Measurements from ENCODE around the gene VCX3B.
"Not testable (repeated sequence)": the region's sequence is repeated elsewhere in the genome, so short reads cannot be mapped to it uniquely, and the experiment has no call there.

VCX3B gene

DNA sequence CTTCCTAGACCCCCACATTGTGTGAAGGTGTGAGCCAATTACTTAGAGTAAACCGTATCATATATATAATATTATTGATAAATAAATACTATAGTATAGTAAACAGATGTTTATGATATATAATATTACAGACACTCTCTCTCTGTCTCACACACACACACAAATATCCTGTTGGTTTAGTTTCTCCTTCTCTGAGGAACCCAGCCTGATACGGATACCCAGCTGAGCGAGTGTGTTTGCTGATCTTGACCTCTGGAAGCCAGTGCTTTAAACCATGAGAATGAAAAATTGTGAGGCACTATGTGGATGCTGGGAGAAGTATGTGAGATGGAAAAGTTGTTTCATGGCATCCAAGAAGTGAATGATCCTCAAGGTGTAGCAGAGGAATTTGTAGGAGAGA, at the start of gene VCX3B:
Gene VCX3B, plus strand, starts transcription at position 301 of the 400 bp plus-strand sequence. CDS start 621 bp downstream, outside the sequence.
- POLR2A ChIA-PET; CTCF ChIA-PET; DNase-seq (ENCODE audit: extremely low spot score): not testable (repeated sequence)

DNA sequence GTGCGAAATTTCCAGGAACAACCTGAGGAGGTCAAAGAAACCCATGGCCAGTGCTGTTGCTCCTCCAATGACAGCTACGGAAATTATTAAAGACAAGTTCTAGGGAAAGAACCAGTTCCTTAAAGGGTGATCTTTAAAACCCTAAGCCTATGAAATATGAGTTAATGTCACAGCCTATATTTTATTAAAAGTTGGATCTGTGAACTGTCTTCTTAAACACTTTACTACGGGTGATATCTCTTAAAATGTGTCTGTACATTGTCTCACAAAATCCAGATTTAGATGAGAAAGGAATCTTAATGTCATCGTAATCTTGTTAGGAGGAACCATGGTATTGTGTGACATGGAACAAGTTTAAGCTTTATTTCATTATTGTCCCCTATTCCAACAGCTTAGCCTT, 46.3 kb upstream of the VCX3B start:
- ChIA-PET POLR2A (no interaction called here), CTCF (no interaction called here)
- TF ChIP-seq, protein P1, sequence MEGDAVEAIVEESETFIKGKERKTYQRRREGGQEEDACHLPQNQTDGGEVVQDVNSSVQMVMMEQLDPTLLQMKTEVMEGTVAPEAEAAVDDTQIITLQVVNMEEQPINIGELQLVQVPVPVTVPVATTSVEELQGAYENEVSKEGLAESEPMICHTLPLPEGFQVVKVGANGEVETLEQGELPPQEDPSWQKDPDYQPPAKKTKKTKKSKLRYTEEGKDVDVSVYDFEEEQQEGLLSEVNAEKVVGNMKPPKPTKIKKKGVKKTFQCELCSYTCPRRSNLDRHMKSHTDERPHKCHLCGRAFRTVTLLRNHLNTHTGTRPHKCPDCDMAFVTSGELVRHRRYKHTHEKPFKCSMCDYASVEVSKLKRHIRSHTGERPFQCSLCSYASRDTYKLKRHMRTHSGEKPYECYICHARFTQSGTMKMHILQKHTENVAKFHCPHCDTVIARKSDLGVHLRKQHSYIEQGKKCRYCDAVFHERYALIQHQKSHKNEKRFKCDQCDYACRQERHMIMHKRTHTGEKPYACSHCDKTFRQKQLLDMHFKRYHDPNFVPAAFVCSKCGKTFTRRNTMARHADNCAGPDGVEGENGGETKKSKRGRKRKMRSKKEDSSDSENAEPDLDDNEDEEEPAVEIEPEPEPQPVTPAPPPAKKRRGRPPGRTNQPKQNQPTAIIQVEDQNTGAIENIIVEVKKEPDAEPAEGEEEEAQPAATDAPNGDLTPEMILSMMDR (IDR thresholded peaks at IDR 0.05; ENCODE audit: control extremely low read depth, extremely low read depth, low read depth, missing control alignments): no peak
- no peak for DNase-seq (ENCODE audit: extremely low spot score)

DNA sequence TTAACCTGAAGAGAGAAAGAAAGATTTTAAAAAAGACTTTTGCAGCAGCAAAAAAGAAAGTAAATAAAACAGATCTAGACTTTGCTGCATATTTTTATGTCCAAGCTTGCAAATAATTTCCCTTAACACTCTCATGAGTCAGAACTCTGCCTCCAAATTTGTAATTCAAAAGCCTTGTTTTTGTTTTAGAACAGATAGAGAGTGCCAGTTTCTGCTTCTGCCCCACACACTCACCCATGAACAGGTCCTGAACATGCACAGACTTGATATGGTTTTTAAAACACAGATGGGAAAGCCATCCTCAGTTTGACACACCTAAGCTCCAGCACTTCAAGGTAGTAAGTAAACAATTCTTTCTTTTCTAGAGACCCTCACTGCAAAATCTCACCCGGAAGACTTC, 39.7 kb upstream of the VCX3B start:
- POLR2A ChIA-PET: no interaction called here
- DNase-seq (ENCODE audit: extremely low spot score): no peak
- TF ChIP-seq, protein P1 (IDR thresholded peaks at IDR 0.05; ENCODE audit: control extremely low read depth, extremely low read depth, low read depth, missing control alignments): no peak
- CTCF ChIA-PET: no interaction called here

DNA sequence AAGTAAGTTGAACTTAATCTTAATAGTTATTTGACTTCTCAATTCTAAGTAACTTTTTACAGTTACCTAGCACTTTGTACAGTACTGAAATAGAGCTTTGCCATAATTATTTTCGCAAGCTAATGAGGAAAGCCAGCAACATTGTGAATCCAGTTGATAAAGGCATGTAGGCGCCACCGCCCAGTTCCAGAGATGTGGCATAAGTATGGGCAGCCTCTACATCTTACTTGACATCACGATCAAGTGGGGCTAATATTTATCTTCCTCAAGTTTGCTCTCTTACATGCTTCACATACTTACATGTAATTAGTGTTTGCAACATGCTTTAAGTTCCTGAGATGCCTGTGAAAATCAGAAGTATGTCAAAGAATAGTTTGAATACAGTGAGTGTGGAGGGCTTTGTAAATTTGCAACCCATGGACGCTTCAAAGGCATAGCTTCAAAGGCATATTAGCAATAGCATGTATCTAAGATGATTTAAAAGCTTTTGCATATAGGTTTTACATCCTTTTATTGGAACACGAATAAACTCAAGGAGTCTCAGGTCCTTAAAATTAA, 34.9 kb upstream of the VCX3B start:
- ChIA-PET CTCF (no interaction called here), POLR2A (no interaction called here)
- TF ChIP-seq, protein P1 (IDR thresholded peaks at IDR 0.05; ENCODE audit: control extremely low read depth, extremely low read depth, low read depth, missing control alignments): no peak
- DNase-seq (ENCODE audit: extremely low spot score): no peak

DNA sequence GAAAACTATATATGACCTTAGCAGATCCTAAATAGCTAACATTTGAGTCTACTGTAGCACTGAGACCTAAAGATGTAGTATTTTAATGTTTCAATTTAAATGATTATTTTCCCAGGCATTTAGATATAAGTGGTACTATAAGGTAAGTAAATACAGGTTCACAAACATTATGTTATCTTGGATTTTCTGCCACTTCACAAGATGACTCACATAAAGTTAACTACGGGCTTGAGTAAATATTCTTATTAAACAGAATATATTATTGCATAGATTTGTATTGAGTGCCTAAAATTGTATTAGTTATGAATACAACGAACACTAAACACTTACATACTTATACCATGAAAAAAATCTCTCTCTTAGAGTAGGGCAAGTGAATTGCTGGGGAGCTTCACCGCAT, 34.2 kb upstream of the VCX3B start:
- TF ChIP-seq, protein P1 (IDR thresholded peaks at IDR 0.05; ENCODE audit: control extremely low read depth, extremely low read depth, low read depth, missing control alignments): no peak
- DNase-seq (ENCODE audit: extremely low spot score): no peak
- POLR2A ChIA-PET: no interaction called here
- CTCF ChIA-PET: no interaction called here

DNA sequence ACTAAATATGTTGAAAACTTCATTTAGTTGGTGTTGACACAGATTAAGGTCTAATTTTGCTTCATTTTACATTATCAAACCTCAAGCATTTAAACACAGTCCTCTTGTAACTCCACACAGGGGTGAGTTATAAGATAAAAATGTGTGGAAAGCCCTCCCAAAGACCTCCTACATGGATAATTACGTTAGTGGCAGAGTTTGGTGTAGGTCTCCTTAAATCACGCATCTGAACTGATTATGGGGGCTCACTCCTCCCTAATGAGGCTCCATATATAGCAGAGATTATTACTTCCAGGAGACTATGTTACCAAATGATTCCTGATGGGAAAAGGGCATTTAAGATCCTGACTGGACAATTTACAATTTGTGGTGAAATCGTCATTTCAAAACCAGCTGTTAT, 32.2 kb upstream of the VCX3B start:
- ChIA-PET CTCF (no interaction called here), POLR2A (no interaction called here)
- no peak for DNase-seq (ENCODE audit: extremely low spot score)
- TF ChIP-seq, protein P1 (IDR thresholded peaks at IDR 0.05; ENCODE audit: control extremely low read depth, extremely low read depth, low read depth, missing control alignments): no peak

DNA sequence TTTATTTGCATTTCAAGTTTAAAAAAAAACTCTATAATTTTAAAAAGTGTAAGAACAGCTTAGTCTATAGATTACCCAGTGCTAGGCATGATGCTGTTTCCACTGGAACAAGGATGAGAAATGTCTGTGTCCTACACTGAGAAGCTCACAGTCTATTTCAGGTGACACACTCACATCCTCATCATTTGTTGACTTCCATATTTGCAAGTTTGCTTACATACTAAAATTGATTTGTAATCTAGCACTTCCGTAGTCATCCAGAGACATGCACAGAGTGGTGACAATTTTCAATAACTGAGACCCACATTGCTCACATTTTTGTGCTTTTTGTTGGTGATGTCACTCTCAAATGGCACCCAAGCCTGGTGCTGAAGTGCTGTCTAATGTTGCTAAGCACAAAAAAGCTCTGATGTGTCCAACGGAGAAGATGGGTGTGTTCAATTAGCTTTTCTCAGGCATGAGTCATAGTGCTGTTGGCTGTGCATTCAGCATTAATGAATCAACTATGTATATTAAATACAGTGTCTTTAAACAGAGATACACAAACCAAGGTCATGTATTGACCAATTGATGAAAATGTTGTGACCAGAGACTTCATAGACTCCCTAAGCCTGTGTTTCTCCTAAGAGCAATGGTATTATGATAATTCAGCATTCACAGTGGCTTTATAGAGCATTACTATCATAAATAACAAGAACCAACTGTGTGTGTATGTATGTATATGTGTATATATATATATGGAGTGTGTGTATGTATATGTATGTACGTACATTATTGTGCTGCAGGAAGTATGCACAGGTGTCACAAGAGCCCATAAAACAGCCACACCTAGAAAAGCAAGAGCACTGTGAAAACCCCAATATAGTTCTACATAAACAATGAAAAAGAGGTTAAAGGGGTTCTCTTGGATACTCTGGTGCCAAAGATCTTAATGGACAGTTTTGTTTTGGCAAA, 31.2 kb upstream of the VCX3B start:
- TF ChIP-seq, protein P1 (IDR thresholded peaks at IDR 0.05; ENCODE audit: control extremely low read depth, extremely low read depth, low read depth, missing control alignments): no peak
- ChIA-PET CTCF (no interaction called here), POLR2A (no interaction called here)
- DNase-seq (ENCODE audit: extremely low spot score): no peak
